Endothelial cell (in vitro differentiated cells): ENCODE data around the gene SETSIP. TPM values are rescaled to one million over a fixed set of nuclear protein-coding genes. Genes with fewer than 3 reads are reported as not detected.
"Not testable (repeated sequence)": the region's sequence is repeated elsewhere in the genome, so short reads cannot be mapped to it uniquely, and the experiment has no call there.

Source experiments
- DNase-seq: peaks from one replicate; pipeline ENCODE4 v3.0.0; 2021; ENCODE audit warnings: low spot score
- H3K27ac Mint-ChIP-seq: one replicate; pipeline ENCODE4 v1.8.0; 2021; ENCODE audit warnings: mixed read lengths, inconsistent platforms; ENCODE audit not compliant: unreplicated experiment
- H3K27me3 Mint-ChIP-seq: one replicate; pipeline ENCODE4 v1.8.0; 2021; ENCODE audit warnings: mild to moderate bottlenecking, moderate library complexity, mixed read lengths, inconsistent platforms; ENCODE audit not compliant: unreplicated experiment
- H3K36me3 Mint-ChIP-seq: one replicate; pipeline ENCODE4 v1.8.0; 2021; ENCODE audit warnings: mild to moderate bottlenecking, low read depth, mixed read lengths, inconsistent platforms; ENCODE audit not compliant: unreplicated experiment
- H3K4me1 Mint-ChIP-seq: one replicate; pipeline ENCODE4 v1.8.0; 2021; ENCODE audit warnings: mild to moderate bottlenecking, mixed read lengths, inconsistent platforms; ENCODE audit not compliant: unreplicated experiment
- H3K4me3 Mint-ChIP-seq: one replicate; pipeline ENCODE4 v1.8.0; 2021; ENCODE audit warnings: mild to moderate bottlenecking, mixed read lengths, inconsistent platforms; ENCODE audit not compliant: unreplicated experiment
- H3K9me3 Mint-ChIP-seq: one replicate; pipeline ENCODE4 v1.8.0; 2021; ENCODE audit warnings: mixed read lengths, inconsistent platforms; ENCODE audit not compliant: unreplicated experiment
- total RNA-seq: library from RNA; stranded (reverse); fragmentation: NEBNext Ultra II Directional; extraction: Animal tissue kit (Norgen Biotek cat#: 25700); gene quantifications from one replicate; pipeline ENCODE4 v1.2.1, GENCODE V29; 2021; ENCODE audit not compliant: unreplicated experiment
- TF ChIP-seq, protein P1 (sequence below): fragments of 200-600 bp; sonication (generic); IDR thresholded peaks from one replicate; pipeline ENCODE4 v1.5.0; 2021; ENCODE audit warnings: antibody characterized with exemption; ENCODE audit not compliant: unreplicated experiment

The SETSIP gene
- total RNA-seq, 1 donor from 2014 or later = 0.31 TPM

DNA sequence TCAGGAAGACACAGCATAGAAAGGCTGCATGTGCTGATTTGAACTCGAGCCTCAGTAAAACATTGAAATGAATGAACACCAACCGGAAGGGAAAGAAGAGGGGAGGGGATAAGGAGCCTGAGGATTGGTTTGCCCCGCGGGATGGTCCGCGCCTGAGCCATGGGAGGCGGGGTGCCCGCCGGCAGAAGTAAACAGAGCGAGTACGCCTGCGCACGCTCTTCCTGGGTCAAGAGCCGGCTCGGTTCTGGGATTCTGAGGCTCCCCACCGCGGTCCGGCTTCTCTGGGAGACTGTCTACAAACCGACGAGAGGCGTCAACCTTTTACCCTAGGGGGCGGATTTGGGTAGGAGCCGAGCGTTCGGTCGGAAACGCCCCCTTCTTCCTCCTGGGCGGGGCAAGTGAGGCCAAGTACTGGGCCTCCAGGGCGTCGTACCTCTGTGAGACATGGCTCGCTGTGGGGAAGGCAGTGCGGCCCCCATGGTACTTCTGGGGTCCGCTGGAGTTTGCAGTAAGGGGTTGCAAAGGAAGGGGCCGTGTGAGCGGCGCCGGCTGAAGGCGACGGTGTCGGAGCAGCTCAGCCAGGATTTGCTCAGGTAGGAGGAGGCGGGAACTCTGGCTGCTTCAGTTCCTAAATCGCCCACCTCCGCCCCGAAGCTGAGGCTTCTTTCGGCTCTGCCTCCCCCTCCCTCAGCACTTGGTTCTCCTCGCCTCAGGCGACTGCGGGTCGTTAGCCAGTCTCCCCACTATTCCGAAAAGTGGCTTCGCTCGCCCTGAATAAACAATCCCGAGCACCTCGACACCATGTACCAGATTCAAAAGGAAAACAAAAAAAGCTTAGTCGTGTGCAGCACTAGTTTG lies 5.1 kb upstream of the SETSIP start, which contains the start of gene BTBD8:
Gene BTBD8 (plus strand): TSS at position 218 of the 858 bp plus-strand sequence. CDS start 227 bp downstream, at position 445.
- H3K4me3 Mint-ChIP-seq = peak within 1 kb of the TSS; percentile 98
- DNase-seq = peak; percentile 76
- H3K36me3 Mint-ChIP-seq = peaks cover 8% of the 10 kb centered on the region
- no peaks in the 10 kb centered on the region for H3K27me3 Mint-ChIP-seq
- H3K4me1 Mint-ChIP-seq = peaks cover 3% of the 10 kb centered on the region
- TF ChIP-seq, protein P1, sequence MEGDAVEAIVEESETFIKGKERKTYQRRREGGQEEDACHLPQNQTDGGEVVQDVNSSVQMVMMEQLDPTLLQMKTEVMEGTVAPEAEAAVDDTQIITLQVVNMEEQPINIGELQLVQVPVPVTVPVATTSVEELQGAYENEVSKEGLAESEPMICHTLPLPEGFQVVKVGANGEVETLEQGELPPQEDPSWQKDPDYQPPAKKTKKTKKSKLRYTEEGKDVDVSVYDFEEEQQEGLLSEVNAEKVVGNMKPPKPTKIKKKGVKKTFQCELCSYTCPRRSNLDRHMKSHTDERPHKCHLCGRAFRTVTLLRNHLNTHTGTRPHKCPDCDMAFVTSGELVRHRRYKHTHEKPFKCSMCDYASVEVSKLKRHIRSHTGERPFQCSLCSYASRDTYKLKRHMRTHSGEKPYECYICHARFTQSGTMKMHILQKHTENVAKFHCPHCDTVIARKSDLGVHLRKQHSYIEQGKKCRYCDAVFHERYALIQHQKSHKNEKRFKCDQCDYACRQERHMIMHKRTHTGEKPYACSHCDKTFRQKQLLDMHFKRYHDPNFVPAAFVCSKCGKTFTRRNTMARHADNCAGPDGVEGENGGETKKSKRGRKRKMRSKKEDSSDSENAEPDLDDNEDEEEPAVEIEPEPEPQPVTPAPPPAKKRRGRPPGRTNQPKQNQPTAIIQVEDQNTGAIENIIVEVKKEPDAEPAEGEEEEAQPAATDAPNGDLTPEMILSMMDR = no peak
- H3K27ac Mint-ChIP-seq = peak within 1 kb of the TSS; percentile 67
- peaks cover 7% of the 10 kb centered on the region for H3K9me3 Mint-ChIP-seq

DNA sequence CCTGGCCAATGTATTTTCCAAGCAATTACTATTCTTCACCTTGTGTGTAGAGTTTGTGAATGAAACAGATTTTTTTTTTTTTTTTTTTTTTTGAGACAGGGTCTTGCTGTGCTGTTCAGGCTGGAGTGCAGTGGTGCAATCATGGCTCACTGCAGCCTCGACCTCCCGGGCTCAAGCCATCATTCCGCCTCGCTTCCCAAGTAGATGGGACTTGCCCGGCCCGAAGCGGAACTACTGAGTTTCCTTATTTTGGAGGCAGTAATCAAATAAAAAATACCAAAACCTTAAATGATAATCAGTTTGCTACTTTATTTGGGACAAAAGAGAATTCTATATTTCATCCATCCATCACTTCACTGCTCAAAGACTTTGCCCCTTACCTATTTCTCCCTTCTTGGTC lies 4.2 kb upstream of the SETSIP start:
- no peaks in the 10 kb centered on the region for H3K9me3 Mint-ChIP-seq
- H3K4me3 Mint-ChIP-seq = peak overlapping the region; percentile 98
- DNase-seq = no peak
- no peaks in the 10 kb centered on the region for H3K36me3 Mint-ChIP-seq
- no peaks in the 10 kb centered on the region for H3K27me3 Mint-ChIP-seq
- TF ChIP-seq, protein P1 = no peak
- H3K4me1 Mint-ChIP-seq = peaks cover 3% of the 10 kb centered on the region
- H3K27ac Mint-ChIP-seq = no peak overlapping the region

GRCh38 chr1:92078077-92078476 lies 2.9 kb upstream of the SETSIP start:
- not testable (repeated sequence) for H3K9me3 Mint-ChIP-seq, H3K36me3 Mint-ChIP-seq, H3K4me1 Mint-ChIP-seq, H3K27me3 Mint-ChIP-seq, H3K4me3 Mint-ChIP-seq, DNase-seq, H3K27ac Mint-ChIP-seq

DNA sequence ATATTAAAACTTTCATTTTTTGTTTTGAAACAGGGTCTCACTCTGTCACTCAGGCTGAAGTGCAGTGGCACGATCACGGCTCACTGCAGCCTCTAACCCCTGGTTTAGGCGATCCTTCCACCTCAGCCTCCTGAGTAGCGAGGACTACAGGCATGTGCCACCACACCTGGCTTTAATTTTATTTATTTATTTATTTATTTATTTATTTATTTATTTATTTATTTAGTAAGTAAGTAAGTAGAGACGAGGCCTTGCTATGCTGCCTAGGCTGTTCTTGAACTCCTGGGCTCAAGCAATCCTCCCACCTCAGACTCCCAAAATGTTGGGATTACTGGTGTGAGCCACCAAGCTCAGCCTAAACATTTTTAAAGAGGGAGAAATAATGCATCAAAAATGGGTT lies 1.2 kb upstream of the SETSIP start:
- H3K4me1 Mint-ChIP-seq = peaks cover 3% of the 10 kb centered on the region
- no peaks in the 10 kb centered on the region for H3K36me3 Mint-ChIP-seq
- H3K9me3 Mint-ChIP-seq = no peaks in the 10 kb centered on the region
- H3K27me3 Mint-ChIP-seq = no peaks in the 10 kb centered on the region
- TF ChIP-seq, protein P1 = no peak
- no peak overlapping the region for H3K4me3 Mint-ChIP-seq
- H3K27ac Mint-ChIP-seq = no peak overlapping the region
- no peak for DNase-seq

- not testable (repeated sequence) for DNase-seq, H3K4me3 Mint-ChIP-seq, H3K36me3 Mint-ChIP-seq, H3K27me3 Mint-ChIP-seq, H3K27ac Mint-ChIP-seq, H3K4me1 Mint-ChIP-seq, H3K9me3 Mint-ChIP-seq
These were observed 765 bp downstream of the SETSIP start for GRCh38 chr1:92074446-92074845.

GRCh38 chr1:92070892-92071291 lies 4.3 kb downstream of the SETSIP start:
- no peak for DNase-seq
- Mint-ChIP-seq H3K4me1 (no peaks in the 10 kb centered on the region), H3K36me3 (no peaks in the 10 kb centered on the region), H3K9me3 (no peaks in the 10 kb centered on the region), H3K4me3 (no peak overlapping the region), H3K27ac (no peak overlapping the region), H3K27me3 (no peaks in the 10 kb centered on the region)
- TF ChIP-seq, protein P1 = no peak
